Osteoblast (primary cell): ENCODE measurements around the gene DCUN1D3. TPM values are rescaled to one million over a fixed set of nuclear protein-coding genes. Genes with fewer than 3 reads are reported as not detected.
"Not testable (repeated sequence)": the region's sequence is repeated elsewhere in the genome, so short reads cannot be mapped to it uniquely, and the experiment has no call there.

ENCODE experiments used
- DNase-seq: peaks from one replicate; pipeline ENCODE4 v3.0.0; 2011; ENCODE audit warnings: low spot score, mixed read lengths; ENCODE audit not compliant: insufficient read length; ENCODE audit errors: missing footprints
- H2AFZ ChIP-seq: 2 replicates; pipeline ENCODE4 v1.6.0; 2011; ENCODE audit warnings: mild to moderate bottlenecking, low read length
- H3K27ac ChIP-seq: 2 replicates; pipeline ENCODE4 v1.5.1; 2011; ENCODE audit warnings: mild to moderate bottlenecking, low read depth, low read length, moderate library complexity
- H3K27me3 ChIP-seq: 2 replicates; pipeline ENCODE4 v1.6.0; 2012; ENCODE audit warnings: mild to moderate bottlenecking, control low read depth, inconsistent platforms, low read length, moderate library complexity; ENCODE audit not compliant: insufficient read depth
- H3K36me3 ChIP-seq: 2 replicates; pipeline ENCODE4 v1.5.1; 2011; ENCODE audit warnings: mild to moderate bottlenecking, low read length, control low read depth, moderate library complexity; ENCODE audit not compliant: insufficient read depth
- H3K4me1 ChIP-seq: 2 replicates; pipeline ENCODE4 v1.5.1; 2011; ENCODE audit warnings: mild to moderate bottlenecking, low read length, control low read depth, moderate library complexity; ENCODE audit not compliant: insufficient read depth
- H3K4me2 ChIP-seq: 2 replicates; pipeline ENCODE4 v1.6.0; 2011; ENCODE audit warnings: mild to moderate bottlenecking, low read length; ENCODE audit not compliant: insufficient read depth
- H3K4me3 ChIP-seq: fragments of 200-600 bp; sonication (generic); 3 replicates; pipeline ENCODE4 v1.5.1; 2012; ENCODE audit warnings: mild to moderate bottlenecking, low read length, inconsistent platforms; ENCODE audit not compliant: insufficient read depth
- H3K79me2 ChIP-seq: 2 replicates; pipeline ENCODE4 v1.6.0; 2012; ENCODE audit warnings: mild to moderate bottlenecking, low read length, control low read depth, inconsistent platforms; ENCODE audit not compliant: insufficient read depth
- H3K9me3 ChIP-seq: 2 replicates; pipeline ENCODE4 v1.5.1; 2011; ENCODE audit warnings: low read depth, low read length, control low read depth
- H4K20me1 ChIP-seq: 2 replicates; pipeline ENCODE4 v1.6.0; 2012; ENCODE audit warnings: mild to moderate bottlenecking, low read length, control low read depth; ENCODE audit not compliant: insufficient read depth
- CTCF ChIP-seq: IDR thresholded peaks from 2 replicates; pipeline ENCODE4 v1.5.1; 2011; ENCODE audit warnings: mild to moderate bottlenecking, low read depth, low read length, moderate library complexity; ENCODE audit errors: extremely low read depth
- total RNA-seq: library from RNA; depleted of rRNA; stranded (reverse); fragments of >200 nt; gene quantifications from 2 replicates; pipeline ENCODE4 v1.2.3, GENCODE V29; 2012

The DCUN1D3 gene
- 26.2 and 33.7 TPM in 2 replicates for total RNA-seq

GRCh38 chr16:20900299-20901067 lies at the start of gene DCUN1D3, which contains the start of gene LYRM1:
TSS of gene DCUN1D3 (minus strand) at chr16:20900358. CDS start at chr16:20862538, 37,820 bp downstream.
TSS of gene LYRM1 (plus strand) at chr16:20900771. CDS start at chr16:20915556, 14,785 bp downstream.
- Histone ChIP-seq H3K4me1 (peaks cover 57% of the 10 kb centered on the region), H3K9me3 (no peaks in the 10 kb centered on the region), H4K20me1 (peaks cover 28% of the 10 kb centered on the region), H3K27me3 (no peaks in the 10 kb centered on the region), H3K4me3 (peak within 1 kb of the TSS; percentile 90), H2AFZ (peak within 1 kb of the TSS; percentile 85), H3K27ac (peak within 1 kb of the TSS; percentile 100), H3K79me2 (peaks cover 75% of the 10 kb centered on the region), H3K4me2 (peak within 1 kb of the TSS; percentile 89), H3K36me3 (peaks cover 20% of the 10 kb centered on the region)
- DNase-seq = peak; percentile 97
- TF ChIP-seq CTCF = no peak

- no peak overlapping the region for H3K4me3 ChIP-seq
- no peaks in the 10 kb centered on the region for H3K36me3 ChIP-seq
- H3K4me1 ChIP-seq = peaks cover 6% of the 10 kb centered on the region
- H3K27ac ChIP-seq = no peak overlapping the region
- no peaks in the 10 kb centered on the region for H3K9me3 ChIP-seq
- no peak overlapping the region for H3K4me2 ChIP-seq
- H4K20me1 ChIP-seq = no peaks in the 10 kb centered on the region
- no peaks in the 10 kb centered on the region for H3K79me2 ChIP-seq
- no peaks in the 10 kb centered on the region for H3K27me3 ChIP-seq
- no peak for TF ChIP-seq CTCF
- no peak for DNase-seq
- no peak overlapping the region for H2AFZ ChIP-seq
Observed at GRCh38 chr16:20949660-20950059, 49.5 kb upstream of the DCUN1D3 start.

GRCh38 chr16:20948444-20948843 lies 48.3 kb upstream of the DCUN1D3 start:
- H2AFZ ChIP-seq = no peak overlapping the region
- no peaks in the 10 kb centered on the region for H3K79me2 ChIP-seq
- H4K20me1 ChIP-seq = no peaks in the 10 kb centered on the region
- H3K4me2 ChIP-seq = no peak overlapping the region
- TF ChIP-seq CTCF = no peak
- no peaks in the 10 kb centered on the region for H3K27me3 ChIP-seq
- DNase-seq = no peak
- H3K4me1 ChIP-seq = peaks cover 6% of the 10 kb centered on the region
- no peaks in the 10 kb centered on the region for H3K36me3 ChIP-seq
- H3K4me3 ChIP-seq = no peak overlapping the region
- no peak overlapping the region for H3K27ac ChIP-seq
- H3K9me3 ChIP-seq = no peaks in the 10 kb centered on the region

- Histone ChIP-seq H3K36me3 (no peaks in the 10 kb centered on the region), H3K79me2 (no peaks in the 10 kb centered on the region), H4K20me1 (no peaks in the 10 kb centered on the region), H3K4me1 (no peaks in the 10 kb centered on the region), H2AFZ (no peak overlapping the region), H3K9me3 (no peaks in the 10 kb centered on the region), H3K27ac (no peak overlapping the region), H3K27me3 (no peaks in the 10 kb centered on the region), H3K4me3 (no peak overlapping the region), H3K4me2 (no peak overlapping the region)
- no peak for TF ChIP-seq CTCF
- DNase-seq = no peak
Observed at GRCh38 chr16:20946015-20946629, 46.0 kb upstream of the DCUN1D3 start.

- H3K36me3 ChIP-seq, H3K9me3 ChIP-seq, H3K79me2 ChIP-seq, H3K4me3 ChIP-seq, H4K20me1 ChIP-seq, H2AFZ ChIP-seq, H3K27ac ChIP-seq, H3K4me1 ChIP-seq, DNase-seq, H3K27me3 ChIP-seq, H3K4me2 ChIP-seq: not testable (repeated sequence)
Observed at GRCh38 chr16:20945575-20945875, 45.4 kb upstream of the DCUN1D3 start.
